Right atrium auricular region (tissue), 2 donors: ENCODE measurements around the gene YY2. TPM values are rescaled to one million over a fixed set of nuclear protein-coding genes. Genes with fewer than 3 reads are reported as not detected.

Source experiments
- DNase-seq: peaks from one replicate; pipeline ENCODE4 v3.0.0-alpha.2; 2019; ENCODE audit warnings: low spot score
- H3K27ac ChIP-seq, 2 donors: fragments of 200-600 bp; sonication (generic); 1 replicate in 1 of 2; 2 replicates in 1 of 2; pipeline ENCODE4 v1.5.1; 2016 to 2019
- H3K27me3 ChIP-seq, 2 donors: fragments of 200-600 bp; sonication (generic); one replicate each; pipeline versions ENCODE4 v1.5.1 to v1.6.0; 2017 to 2019
- H3K36me3 ChIP-seq: fragments of 200-600 bp; sonication (generic); one replicate; pipeline ENCODE4 v1.5.1; 2016
- H3K4me1 ChIP-seq, 2 donors: fragments of 200-600 bp; sonication (generic); one replicate each; pipeline versions ENCODE4 v1.5.1 to v1.6.0; 2017 to 2019
- H3K4me3 ChIP-seq, 2 donors: fragments of 200-600 bp; sonication (generic); 1 replicate in 1 of 2; 2 replicates in 1 of 2; pipeline ENCODE4 v1.5.1; 2017 to 2019; ENCODE audit warnings: mild to moderate bottlenecking in 1 of 2, moderate library complexity in 1 of 2
- H3K9me3 ChIP-seq, 2 donors: fragments of 200-600 bp; sonication (generic); one replicate each; pipeline ENCODE4 v1.5.1; 2019
- CTCF ChIP-seq, 2 donors: fragments of 200-600 bp; sonication (generic); IDR thresholded peaks; one replicate each; pipeline ENCODE4 v1.5.1; 2019; ENCODE audit warnings: antibody characterized with exemption in 2 of 2
- total RNA-seq, 2 donors: library from RNA; depleted of rRNA; stranded (reverse); fragments of >200 nt; gene quantifications; one replicate each; pipeline ENCODE4 v1.1.0, GENCODE V29; 2016

The YY2 gene
- total RNA-seq, 2 donors from 2014 or later: 0.63 to 0.98 TPM

GRCh38 chrX:21875013-21875412, 19.2 kb downstream of the YY2 start:
- DNase-seq: no peak
- H3K36me3 ChIP-seq: no peaks in the 10 kb centered on the region
- no peak for TF ChIP-seq CTCF (IDR thresholded peaks at IDR 0.05)
- H3K4me3 ChIP-seq: no peak overlapping the region
- H3K9me3 ChIP-seq: no peaks in the 10 kb centered on the region
- H3K27ac ChIP-seq: no peak overlapping the region
- H3K27me3 ChIP-seq: no peaks in the 10 kb centered on the region
- H3K4me1 ChIP-seq: no peaks in the 10 kb centered on the region

DNA sequence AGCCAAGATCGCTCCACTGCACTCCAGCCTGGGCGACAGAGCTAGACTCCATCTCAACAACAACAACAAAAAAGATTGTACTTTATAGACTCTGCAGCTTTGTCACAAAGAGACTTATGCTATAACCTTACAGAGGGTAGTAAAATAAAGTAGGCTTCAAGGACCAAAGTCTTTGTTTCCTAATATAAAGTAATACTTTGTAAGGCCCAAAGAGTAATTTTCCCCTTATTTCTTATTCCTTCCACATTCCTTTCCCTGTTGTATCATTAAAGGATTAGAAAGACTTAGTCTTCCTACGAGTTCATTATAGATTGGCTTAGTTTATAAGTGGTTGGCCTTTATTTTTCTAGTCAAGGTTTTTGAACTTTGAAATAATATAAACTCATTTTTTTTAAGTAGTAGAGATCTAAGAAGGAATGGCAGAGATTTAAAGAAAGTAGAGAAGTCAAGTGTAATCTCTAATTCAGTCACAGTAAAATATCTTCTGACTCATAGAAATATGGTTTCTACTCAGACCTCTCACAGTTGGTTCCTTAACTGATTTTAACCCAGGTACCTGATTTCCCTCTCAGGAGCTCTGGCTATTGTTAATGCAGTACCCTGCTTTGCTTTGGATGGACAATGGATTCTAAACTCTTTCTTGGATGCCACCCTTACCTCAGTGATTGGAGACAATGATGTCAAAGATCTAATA, 26.2 kb downstream of the YY2 start:
- no peak overlapping the region for H3K27ac ChIP-seq
- no peaks in the 10 kb centered on the region for H3K27me3 ChIP-seq
- TF ChIP-seq CTCF (IDR thresholded peaks at IDR 0.05): no peak
- no peaks in the 10 kb centered on the region for H3K9me3 ChIP-seq
- H3K4me1 ChIP-seq: no peaks in the 10 kb centered on the region
- DNase-seq: no peak
- H3K4me3 ChIP-seq: no peak overlapping the region
- no peaks in the 10 kb centered on the region for H3K36me3 ChIP-seq

GRCh38 chrX:21883258-21883657, 27.5 kb downstream of the YY2 start:
- H3K9me3 ChIP-seq: no peaks in the 10 kb centered on the region
- no peaks in the 10 kb centered on the region for H3K27me3 ChIP-seq
- no peak for TF ChIP-seq CTCF (IDR thresholded peaks at IDR 0.05)
- no peak overlapping the region for H3K4me3 ChIP-seq
- no peaks in the 10 kb centered on the region for H3K36me3 ChIP-seq
- no peak overlapping the region for H3K27ac ChIP-seq
- no peak for DNase-seq
- no peaks in the 10 kb centered on the region for H3K4me1 ChIP-seq

- Histone ChIP-seq H3K27ac (no peak overlapping the region), H3K27me3 (no peaks in the 10 kb centered on the region), H3K4me3 (no peak overlapping the region), H3K9me3 (no peaks in the 10 kb centered on the region), H3K4me1 (no peaks in the 10 kb centered on the region), H3K36me3 (no peaks in the 10 kb centered on the region)
- TF ChIP-seq CTCF (IDR thresholded peaks at IDR 0.05): no peak
- no peak for DNase-seq
Measured at GRCh38 chrX:21885568-21885967, 29.8 kb downstream of the YY2 start.

GRCh38 chrX:21905313-21905712, 49.5 kb downstream of the YY2 start:
- Histone ChIP-seq H3K36me3 (no peaks in the 10 kb centered on the region), H3K9me3 (no peaks in the 10 kb centered on the region), H3K4me1 (no peaks in the 10 kb centered on the region), H3K27ac (no peak overlapping the region), H3K4me3 (no peak overlapping the region), H3K27me3 (no peaks in the 10 kb centered on the region)
- TF ChIP-seq CTCF (IDR thresholded peaks at IDR 0.05): no peak
- DNase-seq: no peak

- Histone ChIP-seq H3K27me3 (no peaks in the 10 kb centered on the region), H3K4me3 (no peak overlapping the region), H3K9me3 (no peaks in the 10 kb centered on the region), H3K36me3 (no peaks in the 10 kb centered on the region), H3K27ac (no peak overlapping the region), H3K4me1 (no peaks in the 10 kb centered on the region)
- no peak for DNase-seq
- TF ChIP-seq CTCF (IDR thresholded peaks at IDR 0.05): no peak
Measured at GRCh38 chrX:21905953-21906352, 50.2 kb downstream of the YY2 start.
